Adrenal gland (tissue), 12 donors: Measurements from ENCODE around the gene CIPC. TPM values are rescaled to one million over a fixed set of nuclear protein-coding genes. Genes with fewer than 3 reads are reported as not detected.

ENCODE experiments used
- DNase-seq, 7 donors: peaks; one replicate each; pipeline ENCODE4 v3.0.0-alpha.2; 2019 to 2020
- H3K27ac ChIP-seq, 5 donors: fragments of 200-600 bp; sonication (generic) in 4 of 5; 1 replicate in 3 of 5; 2 replicates in 2 of 5; pipeline versions ENCODE4 v1.5.1 to v1.8.0; 2016 to 2020; ENCODE audit warnings: mild to moderate bottlenecking in 1 of 5
- H3K27me3 ChIP-seq: fragments of 200-600 bp; 2 replicates; pipeline ENCODE4 v1.8.0; 2021
- H3K36me3 ChIP-seq, 2 donors: fragments of 200-600 bp; replicated peaks in 1 of 2; 1 replicate in 1 of 2; 2 replicates in 1 of 2; pipeline versions ENCODE4 v1.5.1 to v1.8.0; 2018 to 2022
- H3K4me1 ChIP-seq, 2 donors: fragments of 200-600 bp; replicated peaks in 1 of 2; 1 replicate in 1 of 2; 2 replicates in 1 of 2; pipeline versions ENCODE4 v1.5.1 to v1.8.0; 2018 to 2021
- H3K4me3 ChIP-seq, 4 donors: fragments of 200-600 bp; sonication (generic) in 3 of 4; one replicate each; pipeline ENCODE4 v1.5.1; 2016 to 2018
- H3K9me3 ChIP-seq, 3 donors: fragments of 200-600 bp; sonication (generic) in 1 of 3; replicated peaks in 1 of 3; 1 replicate in 2 of 3; 2 replicates in 1 of 3; pipeline versions ENCODE4 v1.5.1 to v1.8.0; 2016 to 2021
- CTCF ChIP-seq, 6 experiments: fragments of 450-650 bp in 4 of 6; fragments of 200-600 bp in 2 of 6; sonication (generic) in 1 of 6; IDR thresholded peaks; 1 replicate in 5 of 6; 2 replicates in 1 of 6; pipeline versions ENCODE4 v1.5.1 to v1.8.0; 2016 to 2021; ENCODE audit warnings: antibody characterized with exemption in 6 of 6, mild to moderate bottlenecking in 2 of 6, moderate library complexity in 1 of 6
- POLR2A ChIP-seq, 2 donors: fragments of 450-650 bp; IDR thresholded peaks; one replicate each; pipeline ENCODE4 v1.6.1; 2017; ENCODE audit warnings: antibody characterized with exemption in 2 of 2, mild to moderate bottlenecking in 2 of 2, moderate library complexity in 1 of 2
- WGBS, 4 donors: extraction: QIAGEN DNeasy Blood & Tissue Kit in 2 of 4; methylation state at CpG; one replicate each; pipeline versions ENCODE4 v1.1.5 to v1.1.7; 2013 to 2017; 5-methylcytosine and 5-hydroxymethylcytosine counted together
- intact Hi-C, 2 donors: fragments of 100-400 bp; cut with DNase I; formaldehyde crosslinking; loops; one replicate each; pipeline versions ENCODE4 v1.14.1 to v1.15.0; 2022 to 2023
- polyA plus RNA-seq, 3 donors: library from polyadenylated mRNA; stranded (reverse); fragments of 200-250 nt in 2 of 3; fragments of 350-450 nt in 1 of 3; fragmentation: Illumina TruSeq in 1 of 3; extraction: RNeasy Lipid Tissue Mini Kit (QIAGEN cat#74804) in 1 of 3; gene quantifications; one replicate each; pipeline ENCODE4 v1.2.3, GENCODE V29; 2013 to 2014
- total RNA-seq, 9 donors: library from RNA; depleted of rRNA in 4 of 9; stranded (reverse); fragments of >200 nt in 4 of 9; fragments of 120-200 nt in 1 of 9; fragmentation: NEBNext Ultra II Directional in 1 of 9; extraction: Animal tissue kit (Norgen Biotek cat#: 25700) in 1 of 9; gene quantifications; one replicate each; pipeline versions ENCODE4 v1.1.0 to v1.2.4, GENCODE V29; 2013 to 2023
- donor health status: healthy with polysubstance abuse.
- donor health status: Bipolar disorder and iron deficiency.
- donor health status: DM: yes; HTN: yes; CAD: no.
- donor health status: DM: no; HTN: no; CAD: no.
- donor health status: DM: no; HTN: no; CAD: no.
- donor health status: DM: yes; HTN: yes; CAD: no.

CIPC gene
- total and polyA plus RNA-seq, 12 donors = 3.7 to 48.6 (median 26.1) TPM

DNA sequence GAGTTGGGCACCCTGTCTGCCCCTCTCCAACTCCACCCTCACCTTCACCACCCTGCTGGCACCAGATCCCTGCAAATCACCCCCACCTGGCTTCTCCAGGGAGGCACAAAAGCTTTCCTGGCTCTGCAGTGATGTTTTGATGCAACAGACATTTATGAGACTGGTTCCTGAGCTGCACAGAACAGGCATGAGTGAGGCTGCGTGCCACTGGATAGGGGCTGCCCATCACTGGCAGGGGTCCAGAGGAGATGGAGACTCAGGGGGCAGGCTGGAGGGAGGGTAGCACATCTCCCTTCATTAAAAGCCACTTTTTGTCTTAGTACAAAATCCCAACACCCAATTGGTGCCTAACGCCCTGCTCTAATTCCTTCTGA lies 60.8 kb downstream of the CIPC start:
- H3K36me3 ChIP-seq = no peaks in the 10 kb centered on the region
- H3K4me3 ChIP-seq = no peak overlapping the region
- no peak for DNase-seq
- no peak for TF ChIP-seq CTCF (IDR thresholded peaks at IDR 0.05)
- TF ChIP-seq POLR2A (IDR thresholded peaks at IDR 0.05) = no peak
- 53 to 72% (median 59%) methylated on average over 2 of the region's 2 CpGs for WGBS, 4 donors
- H3K9me3 ChIP-seq = no peaks in the 10 kb centered on the region
- intact Hi-C loops = loop anchor here in 1 of 2 donors (10.0 kb wide), 1 partner anchor 156 kb away; no protein-coding TSS in a partner anchor
- peak overlapping the region in 1 of 5 donors; percentile 47 for H3K27ac ChIP-seq
- no peaks in the 10 kb centered on the region for H3K4me1 ChIP-seq
- no peaks in the 10 kb centered on the region for H3K27me3 ChIP-seq

GRCh38 chr14:77161011-77161410 lies 63.0 kb downstream of the CIPC start:
- no peaks in the 10 kb centered on the region for H3K36me3 ChIP-seq
- 71 to 77% (median 74%) methylated on average over 3 to 4 of the region's 4 CpGs for WGBS, 4 donors
- H3K4me1 ChIP-seq = no peaks in the 10 kb centered on the region
- no peak overlapping the region for H3K4me3 ChIP-seq
- TF ChIP-seq POLR2A (IDR thresholded peaks at IDR 0.05) (no peak), CTCF (IDR thresholded peaks at IDR 0.05) (no peak)
- no peak overlapping the region for H3K27ac ChIP-seq
- intact Hi-C loops = no loop called here
- no peaks in the 10 kb centered on the region for H3K9me3 ChIP-seq
- no peaks in the 10 kb centered on the region for H3K27me3 ChIP-seq
- no peak for DNase-seq

Other genes starting within 250 kb of the CIPC start
- 100 to 1,000 TPM in 2 of 9 donors, 10 to 100 TPM in 7; 20.3 to 104 (median 85.1) TPM for gene IRF2BPL, start 69.5 kb upstream of the CIPC start, total RNA-seq
- gene IRF2BPL, start 69.5 kb upstream of the CIPC start, polyA plus RNA-seq = 1 to 10 TPM; 6.5 to 8.8 (median 8.3) TPM
- gene ZDHHC22, start 43.5 kb downstream of the CIPC start, total RNA-seq = 1 to 10 TPM in 1 of 9 donors, under 1 TPM in 3, not detected in 5; 0.06 to 1.2 (median 0.25) TPM
- under 1 TPM in 1 of 3 donors, not detected in 2; 0.24 TPM for gene ZDHHC22, start 43.5 kb downstream of the CIPC start, polyA plus RNA-seq
- gene TMEM63C, start 83.5 kb downstream of the CIPC start, total RNA-seq = 10 to 100 TPM in 3 of 9 donors, 1 to 10 TPM in 6; 2.7 to 19.7 (median 8.6) TPM
- gene TMEM63C, start 83.5 kb downstream of the CIPC start, polyA plus RNA-seq = 10 to 100 TPM in 1 of 3 donors, 1 to 10 TPM in 2; 3.1 to 21.2 (median 7.9) TPM
- gene NGB, start 172.9 kb downstream of the CIPC start, total RNA-seq = 10 to 100 TPM in 1 of 9 donors, 1 to 10 TPM in 2, under 1 TPM in 2, not detected in 4; 0.17 to 13.0 (median 1.0) TPM
- 10 to 100 TPM in 2 of 3 donors, 1 to 10 TPM in 1; 6.3 to 15.4 (median 10.3) TPM for gene NGB, start 172.9 kb downstream of the CIPC start, polyA plus RNA-seq
- gene POMT2, start 222.6 kb downstream of the CIPC start, total RNA-seq = 10 to 100 TPM; 14.0 to 48.8 (median 40.0) TPM
- 10 to 100 TPM; 49.2 to 52.3 (median 51.0) TPM for gene POMT2, start 222.6 kb downstream of the CIPC start, polyA plus RNA-seq
- gene GSTZ1, start 222.8 kb downstream of the CIPC start, total RNA-seq = 100 to 1,000 TPM in 2 of 9 donors, 10 to 100 TPM in 7; 25.3 to 154 (median 53.0) TPM
- 10 to 100 TPM; 28.7 to 74.0 (median 48.5) TPM for gene GSTZ1, start 222.8 kb downstream of the CIPC start, polyA plus RNA-seq